RCC 7860 (cell line): Measurements from ENCODE around the gene INPP5K.

Experiments
- DNase-seq: peaks from one replicate; pipeline ENCODE4 v3.0.0-alpha.2; 2015; ENCODE audit warnings: low spot score
- FAIRE-seq: peaks from 2 replicates; lab custom pipeline; 2012; peaks lifted over from hg19 to GRCh38; lab: Jason Lieb, UNC

INPP5K gene

GRCh38 chr17:1486802-1487695 is 29.4 kb downstream of the INPP5K start:
- DNase-seq (peak; percentile 49), FAIRE-seq (no peak)

- FAIRE-seq = no peak
These were observed 30.7 kb downstream of the INPP5K start for GRCh38 chr17:1485423-1486376.

GRCh38 chr17:1484676-1485422 is 31.6 kb downstream of the INPP5K start:
- FAIRE-seq (no peak), DNase-seq (peak; percentile 28)

More at GRCh38 chr17:1485423-1486376, 30.7 kb downstream of the INPP5K start:
- DNase-seq = peak; percentile 51

GRCh38 chr17:1484060-1484535 is 32.3 kb downstream of the INPP5K start:
- FAIRE-seq = no peak
- DNase-seq = no peak

GRCh38 chr17:1482680-1483079 is 33.7 kb downstream of the INPP5K start:
- FAIRE-seq = no peak
- DNase-seq = no peak

GRCh38 chr17:1481736-1482135 is 34.7 kb downstream of the INPP5K start:
- no peak for FAIRE-seq
- DNase-seq = no peak

GRCh38 chr17:1480747-1481465 is 35.5 kb downstream of the INPP5K start:
- FAIRE-seq (no peak), DNase-seq (no peak)

GRCh38 chr17:1478418-1478817 is 38.0 kb downstream of the INPP5K start:
- DNase-seq (no peak), FAIRE-seq (no peak)

- DNase-seq (no peak), FAIRE-seq (no peak)
These were observed 41.0 kb downstream of the INPP5K start for GRCh38 chr17:1475321-1475854.

- FAIRE-seq (peak; percentile 55), DNase-seq (peak; percentile 80)
These were observed 41.8 kb downstream of the INPP5K start for GRCh38 chr17:1474402-1475189.

GRCh38 chr17:1473841-1474240 is 42.6 kb downstream of the INPP5K start:
- FAIRE-seq = no peak
- no peak for DNase-seq

- no peak for FAIRE-seq
These were observed 43.2 kb downstream of the INPP5K start for GRCh38 chr17:1473170-1473569.

GRCh38 chr17:1471911-1472821 is 44.2 kb downstream of the INPP5K start:
- FAIRE-seq (no peak), DNase-seq (no peak)

More at GRCh38 chr17:1473170-1473569, 43.2 kb downstream of the INPP5K start:
- no peak for DNase-seq

- FAIRE-seq (no peak), DNase-seq (no peak)
These were observed 44.9 kb downstream of the INPP5K start for GRCh38 chr17:1471490-1471889.

- FAIRE-seq (no peak), DNase-seq (no peak)
These were observed 45.5 kb downstream of the INPP5K start for GRCh38 chr17:1470755-1471462.

- FAIRE-seq (no peak), DNase-seq (no peak)
These were observed 46.2 kb downstream of the INPP5K start for GRCh38 chr17:1470071-1470754.
